Calu3 (cell line): Measurements from ENCODE around the gene HPSE2. TPM values are rescaled to one million over a fixed set of nuclear protein-coding genes. Genes with fewer than 3 reads are reported as not detected.

Experiments
- BruUV-seq: library from RNA; stranded (reverse); fragments of 400-500 nt; replicated peaks from 2 replicates; lab custom pipeline; 2021; lab: Mats Ljungman, UMichigan
- CTCF ChIA-PET: fragments of 300-600 bp; sonication (Branson Sonifier 250); formaldehyde crosslinking; loops from one replicate; lab custom pipeline; 2022; ENCODE audit warnings: antibody characterized with exemption; lab: Charles Lee
- DNase-seq: peaks from one replicate; pipeline ENCODE4 v3.0.0; 2022
- H3K27ac Mint-ChIP-seq: one replicate; pipeline ENCODE4 v1.8.0; 2022; ENCODE audit warnings: mixed read lengths; ENCODE audit not compliant: unreplicated experiment
- H3K27me3 Mint-ChIP-seq: one replicate; pipeline ENCODE4 v1.8.0; 2022; ENCODE audit warnings: mixed read lengths; ENCODE audit not compliant: unreplicated experiment
- H3K36me3 Mint-ChIP-seq: one replicate; pipeline ENCODE4 v1.8.0; 2022; ENCODE audit warnings: mild to moderate bottlenecking, moderate library complexity, mixed read lengths; ENCODE audit not compliant: insufficient read depth, unreplicated experiment
- H3K4me1 Mint-ChIP-seq: one replicate; pipeline ENCODE4 v1.8.0; 2022; ENCODE audit warnings: mild to moderate bottlenecking, low read depth, mixed read lengths; ENCODE audit not compliant: unreplicated experiment
- H3K4me3 Mint-ChIP-seq: one replicate; pipeline ENCODE4 v1.8.0; 2022; ENCODE audit warnings: mild to moderate bottlenecking, low read depth, moderate library complexity, mixed read lengths; ENCODE audit not compliant: unreplicated experiment
- H3K9me3 Mint-ChIP-seq: one replicate; pipeline ENCODE4 v1.8.0; 2022; ENCODE audit warnings: low read depth, mixed read lengths; ENCODE audit not compliant: unreplicated experiment
- intact Hi-C: fragments of 100-400 bp; cut with micrococcal nuclease; formaldehyde crosslinking; loops from one replicate; pipeline ENCODE4 v1.10.0; 2022; ENCODE audit not compliant: unreplicated experiment
- total RNA-seq: library from RNA; stranded (reverse); gene quantifications from 2 replicates; pipeline ENCODE4 v1.2.3, GENCODE V29; 2022
- TF ChIP-seq, protein P1 (sequence below): fragments of 200-600 bp; IDR thresholded peaks from one replicate; pipeline ENCODE4 v1.8.0; 2022; ENCODE audit warnings: antibody characterized with exemption; ENCODE audit not compliant: unreplicated experiment

HPSE2 gene
- total RNA-seq, 1 experiment from 2014 or later, result not detected

DNA sequence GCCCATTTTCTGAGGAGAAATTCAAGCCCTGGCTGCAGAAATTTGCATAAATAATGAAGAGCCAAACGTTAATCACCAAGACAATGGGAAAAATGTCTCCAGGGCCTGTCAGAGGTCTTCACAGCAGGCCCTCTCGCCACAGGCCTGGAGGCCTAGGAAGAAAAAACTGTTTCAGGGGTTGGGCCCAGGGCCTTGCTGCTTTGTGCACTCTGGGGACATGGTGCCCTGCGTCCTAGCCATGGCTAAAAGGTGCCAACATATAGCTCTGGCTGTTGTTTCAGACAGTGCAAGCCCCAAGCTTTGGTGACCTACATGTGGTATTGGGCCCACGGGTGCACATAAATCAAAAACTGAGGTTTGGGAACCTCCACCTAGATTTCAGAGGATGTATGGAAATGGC is 796.9 kb downstream of the HPSE2 start:
- H3K36me3 Mint-ChIP-seq, result peaks cover 4% of the 10 kb centered on the region

DNA sequence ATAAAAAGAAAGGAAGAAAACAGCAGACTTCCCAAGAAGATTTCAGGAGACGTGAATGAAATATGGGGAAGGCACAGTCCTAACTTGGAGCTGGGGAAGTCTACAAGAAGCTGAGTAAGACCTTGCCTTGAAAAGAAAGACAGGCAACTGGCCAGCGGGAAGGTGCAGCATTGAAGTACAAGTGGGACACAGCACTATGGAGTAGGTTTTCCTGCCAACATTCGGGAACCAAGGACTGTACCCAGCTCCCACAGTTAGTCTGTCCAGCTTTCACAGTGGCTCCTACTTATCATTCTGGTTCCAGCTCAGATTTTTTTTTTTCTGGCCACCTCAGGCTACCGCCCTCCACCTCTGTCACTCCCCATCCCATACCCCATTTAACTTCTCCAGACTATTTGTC is 798.9 kb downstream of the HPSE2 start:
- DNase-seq, result no peak
- no peaks in the 10 kb centered on the region for H3K9me3 Mint-ChIP-seq
- H3K27ac Mint-ChIP-seq, result no peak overlapping the region
- no peaks in the 10 kb centered on the region for H3K27me3 Mint-ChIP-seq
- BruUV-seq, result no TSS peak
- CTCF ChIA-PET, result interaction anchor here (0.8 kb wide), 1 partner anchor 127 kb away, joined by 3 read pairs; no protein-coding TSS in a partner anchor
- peaks cover 8% of the 10 kb centered on the region for H3K4me1 Mint-ChIP-seq
- no peak overlapping the region for H3K4me3 Mint-ChIP-seq
- intact Hi-C loops, result no loop called here
- H3K36me3 Mint-ChIP-seq, result peaks cover 4% of the 10 kb centered on the region
- TF ChIP-seq, protein P1, sequence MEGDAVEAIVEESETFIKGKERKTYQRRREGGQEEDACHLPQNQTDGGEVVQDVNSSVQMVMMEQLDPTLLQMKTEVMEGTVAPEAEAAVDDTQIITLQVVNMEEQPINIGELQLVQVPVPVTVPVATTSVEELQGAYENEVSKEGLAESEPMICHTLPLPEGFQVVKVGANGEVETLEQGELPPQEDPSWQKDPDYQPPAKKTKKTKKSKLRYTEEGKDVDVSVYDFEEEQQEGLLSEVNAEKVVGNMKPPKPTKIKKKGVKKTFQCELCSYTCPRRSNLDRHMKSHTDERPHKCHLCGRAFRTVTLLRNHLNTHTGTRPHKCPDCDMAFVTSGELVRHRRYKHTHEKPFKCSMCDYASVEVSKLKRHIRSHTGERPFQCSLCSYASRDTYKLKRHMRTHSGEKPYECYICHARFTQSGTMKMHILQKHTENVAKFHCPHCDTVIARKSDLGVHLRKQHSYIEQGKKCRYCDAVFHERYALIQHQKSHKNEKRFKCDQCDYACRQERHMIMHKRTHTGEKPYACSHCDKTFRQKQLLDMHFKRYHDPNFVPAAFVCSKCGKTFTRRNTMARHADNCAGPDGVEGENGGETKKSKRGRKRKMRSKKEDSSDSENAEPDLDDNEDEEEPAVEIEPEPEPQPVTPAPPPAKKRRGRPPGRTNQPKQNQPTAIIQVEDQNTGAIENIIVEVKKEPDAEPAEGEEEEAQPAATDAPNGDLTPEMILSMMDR, result no peak

More for the DNA sequence above, 796.9 kb downstream of the HPSE2 start:
- H3K4me3 Mint-ChIP-seq, result no peak overlapping the region
- no peak overlapping the region for H3K27ac Mint-ChIP-seq
- intact Hi-C loops, result no loop called here
- no TSS peak for BruUV-seq
- CTCF ChIA-PET, result no interaction called here
- no peaks in the 10 kb centered on the region for H3K27me3 Mint-ChIP-seq
- TF ChIP-seq, protein P1, result no peak
- no peak for DNase-seq
- peaks cover 8% of the 10 kb centered on the region for H3K4me1 Mint-ChIP-seq
- no peaks in the 10 kb centered on the region for H3K9me3 Mint-ChIP-seq

DNA sequence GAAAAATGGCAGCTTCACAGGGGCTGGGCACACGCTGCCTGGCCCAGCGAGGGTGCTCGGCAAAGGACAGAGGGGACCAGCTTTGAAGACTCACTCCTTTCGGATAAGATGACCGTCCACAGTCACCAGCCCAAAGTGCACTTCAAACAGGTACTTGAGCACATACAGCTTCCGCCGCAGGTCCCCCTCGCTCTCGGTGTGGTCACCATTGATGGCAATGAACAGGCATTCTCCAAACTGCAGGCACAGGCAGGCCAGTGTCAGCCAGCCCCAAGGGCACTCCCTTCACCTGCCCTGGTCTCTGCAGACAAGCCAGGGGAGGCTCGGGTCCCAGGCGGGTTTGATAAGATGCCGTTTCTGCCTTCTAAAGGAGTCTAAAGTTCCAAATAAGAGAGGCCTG is 800.5 kb downstream of the HPSE2 start:
- Mint-ChIP-seq H3K4me1 (peaks cover 8% of the 10 kb centered on the region), H3K36me3 (peaks cover 18% of the 10 kb centered on the region), H3K4me3 (no peak overlapping the region), H3K9me3 (no peaks in the 10 kb centered on the region), H3K27me3 (no peaks in the 10 kb centered on the region), H3K27ac (no peak overlapping the region)
- CTCF ChIA-PET, result interaction anchor here (1.7 kb wide), 1 partner anchor 9 kb away, joined by 3 read pairs; no protein-coding TSS in a partner anchor
- DNase-seq, result no peak
- TF ChIP-seq, protein P1, result no peak
- no TSS peak for BruUV-seq
- intact Hi-C loops, result no loop called here

DNA sequence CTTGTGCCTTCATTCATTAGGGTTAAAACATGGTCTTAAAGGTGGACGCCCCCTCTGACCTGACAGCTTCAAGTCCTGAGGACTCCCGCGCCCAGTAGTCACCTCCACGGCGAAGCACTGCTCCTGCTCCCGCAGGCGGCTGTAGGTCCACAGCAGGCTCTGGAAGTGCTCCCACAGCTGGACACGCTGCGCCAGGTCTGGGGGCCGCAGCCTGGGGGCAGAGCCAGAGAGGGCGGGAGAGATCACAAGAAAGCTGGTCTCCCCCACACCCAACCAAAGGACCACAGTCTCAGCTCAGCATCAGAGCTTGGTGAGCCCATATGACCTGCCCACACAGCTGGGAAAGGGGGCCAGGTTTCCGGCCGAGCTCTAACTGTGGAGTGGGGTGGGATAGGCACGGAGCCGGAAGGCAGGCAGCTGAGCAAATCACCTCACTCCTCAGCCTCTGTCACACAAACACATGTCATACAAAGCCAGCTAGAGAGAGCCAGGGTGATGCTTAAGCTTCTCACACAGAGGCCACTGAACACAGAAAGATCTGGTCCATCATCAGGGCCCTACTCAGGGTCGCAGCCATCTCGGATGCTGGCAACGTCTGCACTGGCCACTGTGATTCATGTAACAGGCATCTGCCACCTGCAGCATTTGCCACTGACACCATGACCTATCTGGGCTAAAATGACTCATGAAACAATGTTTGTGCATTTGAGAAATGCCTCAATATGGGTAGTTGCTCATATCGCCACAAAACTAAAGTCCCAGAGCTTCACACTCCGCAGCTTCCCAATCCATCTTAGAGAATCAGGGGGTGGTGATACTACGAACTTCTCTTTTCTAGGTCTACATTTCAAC is 801.5 kb downstream of the HPSE2 start:
- intact Hi-C loops, result no loop called here
- H3K27ac Mint-ChIP-seq, result no peak overlapping the region
- peaks cover 20% of the 10 kb centered on the region for H3K36me3 Mint-ChIP-seq
- no peaks in the 10 kb centered on the region for H3K27me3 Mint-ChIP-seq
- CTCF ChIA-PET, result interaction anchor here (1.7 kb wide), 1 partner anchor 8 kb away, joined by 3 read pairs; no protein-coding TSS in a partner anchor
- peaks cover 8% of the 10 kb centered on the region for H3K4me1 Mint-ChIP-seq
- no peak overlapping the region for H3K4me3 Mint-ChIP-seq
- H3K9me3 Mint-ChIP-seq, result no peaks in the 10 kb centered on the region
- DNase-seq, result peak; percentile 18
- TF ChIP-seq, protein P1, result no peak
- no TSS peak for BruUV-seq
